Renal cortical epithelial cell (primary cell): Measurements from ENCODE around the gene MRPL49. TPM values are rescaled to one million over a fixed set of nuclear protein-coding genes. Genes with fewer than 3 reads are reported as not detected.
"Not testable (repeated sequence)": the region's sequence is repeated elsewhere in the genome, so short reads cannot be mapped to it uniquely, and the experiment has no call there.

ENCODE experiments used
- DNase-seq: peaks from one replicate; pipeline ENCODE4 v3.0.0-alpha.2; 2011; ENCODE audit warnings: low read depth
- total RNA-seq: library from RNA; depleted of rRNA; stranded (reverse); fragments of >200 nt; gene quantifications from 2 replicates; pipeline ENCODE4 v1.2.3, GENCODE V29; 2014

Gene MRPL49
- total RNA-seq, 1 donor from 2014 or later, result 55.3 TPM

DNA sequence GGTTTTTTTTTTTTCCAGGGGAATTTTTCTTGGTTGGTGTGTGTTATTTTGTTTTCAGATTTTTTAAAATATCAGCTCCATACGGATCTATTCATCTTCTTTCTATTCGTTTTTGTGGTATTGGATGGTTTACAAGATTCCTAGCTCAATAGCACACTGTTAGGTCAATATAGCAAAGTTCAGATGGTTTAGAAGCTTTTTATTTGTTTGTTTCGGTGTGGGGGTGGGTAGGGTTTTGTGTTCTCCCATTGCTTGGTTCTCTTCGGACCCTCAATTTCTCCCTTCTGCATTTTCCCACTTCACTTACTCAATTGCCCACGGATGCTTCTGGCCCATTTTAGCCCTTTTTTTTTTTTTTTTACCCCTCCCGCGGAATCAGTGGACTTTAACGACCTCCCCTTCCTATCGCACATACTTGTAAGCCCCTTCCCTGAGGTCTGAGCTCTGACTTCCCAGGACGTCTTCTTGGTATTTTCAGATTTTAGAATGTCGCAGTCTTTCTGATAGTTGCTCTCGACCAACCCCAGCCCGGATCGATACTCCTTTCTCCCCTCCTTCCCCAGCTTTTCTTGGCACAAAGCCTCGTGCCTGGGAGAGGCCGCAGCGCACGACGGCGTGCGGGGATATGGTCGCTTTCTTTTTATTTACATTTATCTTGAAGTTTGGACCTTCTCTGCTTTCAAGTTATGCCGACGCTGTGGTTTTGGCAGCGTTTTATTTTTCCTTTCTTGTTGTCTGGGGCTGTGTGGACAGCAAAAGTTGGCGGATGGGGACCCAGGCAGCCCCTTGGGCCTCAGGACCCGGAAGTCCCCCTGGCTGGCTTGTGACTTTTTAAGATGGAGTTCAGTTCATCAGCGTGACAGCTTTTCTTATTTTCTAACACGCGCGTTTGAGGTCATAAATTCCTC, 43.5 kb downstream of the MRPL49 start:
- no peak for DNase-seq

- DNase-seq, result no peak
These were observed 44.8 kb downstream of the MRPL49 start for GRCh38 chr11:65166893-65167292.

- DNase-seq, result no peak
These were observed 45.5 kb downstream of the MRPL49 start for GRCh38 chr11:65167656-65168055.

DNA sequence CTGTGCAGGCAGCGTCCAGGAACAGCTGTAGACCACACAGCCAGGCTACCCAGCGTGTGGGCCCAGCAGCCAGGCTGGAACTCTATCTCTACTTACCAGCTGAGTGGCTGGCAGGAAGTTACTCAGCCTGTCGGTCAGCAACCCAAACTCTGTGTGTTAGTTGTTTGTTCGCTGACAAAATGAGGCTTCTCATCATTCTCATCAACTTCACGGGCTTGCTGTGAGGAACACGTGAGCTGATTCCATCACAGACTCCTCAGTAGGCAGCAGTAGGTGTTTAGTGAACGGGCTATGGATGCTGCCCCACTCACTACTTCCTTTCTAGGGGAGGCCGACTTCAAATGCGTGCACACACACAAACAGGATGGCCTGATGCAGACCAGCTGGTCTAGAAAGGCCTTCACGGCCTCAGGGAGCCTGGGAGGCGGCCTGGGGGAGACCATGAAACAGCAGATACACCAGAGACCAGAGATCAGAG, 47.1 kb downstream of the MRPL49 start:
- DNase-seq, result no peak

GRCh38 chr11:65170058-65170534, 48.0 kb downstream of the MRPL49 start, which contains the start of gene SPDYC:
SPDYC (plus strand) TSS chr11:65170233; CDS start chr11:65171358, 1,125 bp downstream.
- no peak for DNase-seq

GRCh38 chr11:65172600-65172999, 50.5 kb downstream of the MRPL49 start:
- no peak for DNase-seq

- not testable (repeated sequence) for DNase-seq
These were observed 52.5 kb downstream of the MRPL49 start for GRCh38 chr11:65174571-65175010.

Other genes with a start within 250 kb of the MRPL49 start
- 103 and 181 TPM in 2 replicates for gene EHD1, start 243.7 kb upstream of the MRPL49 start, total RNA-seq
- gene ATG2A, start 205.1 kb upstream of the MRPL49 start, total RNA-seq, result 16.8 and 28.9 TPM in 2 replicates
- gene PPP2R5B, start 197.6 kb upstream of the MRPL49 start, total RNA-seq, result 21.7 and 22.9 TPM in 2 replicates
- not detected in 2 replicates for gene GPHA2, start 186.4 kb upstream of the MRPL49 start, total RNA-seq
- gene MAJIN, start 150.2 kb upstream of the MRPL49 start, total RNA-seq, result not detected in 2 replicates
- gene BATF2, start 125.3 kb upstream of the MRPL49 start, total RNA-seq, result 1.1 and 1.6 TPM in 2 replicates
- 87.3 and 107 TPM in 2 replicates for gene ARL2, start 108.2 kb upstream of the MRPL49 start, total RNA-seq
- gene SNX15, start 94.9 kb upstream of the MRPL49 start, total RNA-seq, result 10.4 and 13.3 TPM in 2 replicates
- 11.3 and 13.4 TPM in 2 replicates for gene SAC3D1, start 81.1 kb upstream of the MRPL49 start, total RNA-seq
- 7.8 and 10.9 TPM in 2 replicates for gene NAALADL1, start 63.8 kb upstream of the MRPL49 start, total RNA-seq
- 1.1 and 5.9 TPM in 2 replicates for gene CDCA5, start 38.3 kb upstream of the MRPL49 start, total RNA-seq
- gene ZFPL1, start 38.1 kb upstream of the MRPL49 start, total RNA-seq, result 23.1 and 30.2 TPM in 2 replicates
- gene VPS51, start 26.1 kb upstream of the MRPL49 start, total RNA-seq, result 176 and 180 TPM in 2 replicates
- 38.0 and 41.0 TPM in 2 replicates for gene TM7SF2, start 10.4 kb upstream of the MRPL49 start, total RNA-seq
- 8.3 and 14.2 TPM in 2 replicates for gene ZNHIT2, start 4.6 kb upstream of the MRPL49 start, total RNA-seq
- gene FAU, start 187 bp upstream of the MRPL49 start, total RNA-seq, result 166 and 286 TPM in 2 replicates
- 17.2 and 49.8 TPM in 2 replicates for gene SYVN1, start 12.2 kb downstream of the MRPL49 start, total RNA-seq
- not detected in 2 replicates for gene SPDYC, start 47.9 kb downstream of the MRPL49 start, total RNA-seq
- gene CAPN1, start 59.6 kb downstream of the MRPL49 start, total RNA-seq, result 223 and 251 TPM in 2 replicates
- 3.2 and 7.1 TPM in 2 replicates for gene POLA2, start 139.6 kb downstream of the MRPL49 start, total RNA-seq
- 10.9 and 14.1 TPM in 2 replicates for gene CDC42EP2, start 192.5 kb downstream of the MRPL49 start, total RNA-seq
- gene DPF2, start 211.5 kb downstream of the MRPL49 start, total RNA-seq, result 23.1 and 47.2 TPM in 2 replicates
- gene TIGD3, start 232.4 kb downstream of the MRPL49 start, total RNA-seq, result 0.17 TPM in 1 of 2 replicates, not detected in the other